Esophagus muscularis mucosa (tissue), 3 donors: ENCODE results near the gene TAF6L.
A peak's percentile ranks its signal among the peaks of the same experiment; 100 is the strongest.

Source experiments
- CTCF ChIP-seq, 3 experiments: fragments of 200-600 bp in 2 of 3; fragments of 450-650 bp in 1 of 3; sonication (generic) in 2 of 3; IDR thresholded peaks; one replicate each; pipeline ENCODE4 v1.5.1; 2017 to 2019; ENCODE audit warnings: antibody characterized with exemption in 3 of 3, mild to moderate bottlenecking in 2 of 3, moderate library complexity in 1 of 3
- POLR2A ChIP-seq: fragments of 450-650 bp; IDR thresholded peaks from one replicate; pipeline ENCODE4 v1.6.1; 2017; ENCODE audit warnings: antibody characterized with exemption, moderate library complexity, mild to moderate bottlenecking, low read depth

GRCh38 chr11:62787005-62787759, 16.0 kb downstream of the TAF6L start, which contains the start of gene TMEM179B:
- peak in 2 of 3 experiments; percentile 50 to 52 for TF ChIP-seq CTCF (IDR thresholded peaks at IDR 0.05)
- TF ChIP-seq POLR2A, result peak; percentile 91
